Caco-2 (cell line): ENCODE data around the gene DNAJA4. TPM values are rescaled to one million over a fixed set of nuclear protein-coding genes. Genes with fewer than 3 reads are reported as not detected.

Source experiments
- BruUV-seq: library from RNA; stranded (reverse); fragments of 400-500 nt; replicated peaks from 2 replicates; lab custom pipeline; 2021; lab: Mats Ljungman, UMichigan
- CTCF ChIA-PET: fragments of 300-600 bp; sonication (Branson Sonifier 250); formaldehyde crosslinking; loops from one replicate; lab custom pipeline; 2022; ENCODE audit warnings: antibody characterized with exemption; lab: Charles Lee
- POLR2A ChIA-PET: fragments of 300-600 bp; sonication (Branson Sonifier 250); formaldehyde crosslinking; loops from one replicate; lab custom pipeline; 2022; ENCODE audit warnings: antibody characterized with exemption; lab: Charles Lee
- DNase-seq, 2 experiments: peaks; one replicate each; pipeline versions ENCODE4 v3.0.0 to v3.0.0-alpha.2; 2020 to 2022
- H3K27me3 ChIP-seq: replicated peaks from 2 replicates; pipeline ENCODE4 v1.6.0; 2011; ENCODE audit warnings: low read length; ENCODE audit not compliant: control insufficient read depth, insufficient read depth
- H3K36me3 ChIP-seq: 2 replicates; pipeline ENCODE4 v1.5.1; 2011; ENCODE audit warnings: low read length; ENCODE audit not compliant: control insufficient read depth, insufficient read depth
- H3K4me1 ChIP-seq: fragments of 250-450 bp; sonication (Bioruptor Pico); 2 replicates; pipeline ENCODE4 v1.5.1; 2020; ENCODE audit warnings: mild to moderate bottlenecking
- H3K4me3 ChIP-seq: 2 replicates; pipeline ENCODE4 v1.5.1; 2011; ENCODE audit warnings: low read depth, mild to moderate bottlenecking, control low read depth, low read length
- H3K9me3 ChIP-seq: fragments of 250-450 bp; sonication (Bioruptor Pico); 2 replicates; pipeline ENCODE4 v1.5.1; 2020; ENCODE audit warnings: mild to moderate bottlenecking, moderate library complexity
- H3K27ac Mint-ChIP-seq: one replicate; pipeline ENCODE4 v1.8.0; 2022; ENCODE audit warnings: mixed read lengths; ENCODE audit not compliant: unreplicated experiment
- H3K27me3 Mint-ChIP-seq: one replicate; pipeline ENCODE4 v1.8.0; 2022; ENCODE audit warnings: mixed read lengths; ENCODE audit not compliant: insufficient read depth, unreplicated experiment
- H3K36me3 Mint-ChIP-seq: one replicate; pipeline ENCODE4 v1.8.0; 2022; ENCODE audit warnings: mild to moderate bottlenecking, mixed read lengths; ENCODE audit not compliant: insufficient read depth, unreplicated experiment
- H3K4me1 Mint-ChIP-seq: one replicate; pipeline ENCODE4 v1.8.0; 2022; ENCODE audit warnings: low read depth, mixed read lengths; ENCODE audit not compliant: unreplicated experiment
- H3K4me3 Mint-ChIP-seq: one replicate; pipeline ENCODE4 v1.8.0; 2022; ENCODE audit warnings: mild to moderate bottlenecking, moderate library complexity, mixed read lengths; ENCODE audit not compliant: unreplicated experiment
- H3K9me3 Mint-ChIP-seq: one replicate; pipeline ENCODE4 v1.8.0; 2022; ENCODE audit warnings: mixed read lengths; ENCODE audit not compliant: unreplicated experiment
- intact Hi-C: fragments of 100-400 bp; cut with micrococcal nuclease; formaldehyde crosslinking; loops from one replicate; pipeline ENCODE4 v1.10.0; 2022; ENCODE audit not compliant: unreplicated experiment
- total RNA-seq: library from RNA; stranded (reverse); gene quantifications from 2 replicates; pipeline ENCODE4 v1.2.3, GENCODE V29; 2022
- TF ChIP-seq, protein P1 (sequence below), 2 experiments: fragments of 200-600 bp in 1 of 2; IDR thresholded peaks; 1 replicate in 1 of 2; 2 replicates in 1 of 2; pipeline versions ENCODE4 v1.5.1 to v1.8.0; 2011 to 2022; ENCODE audit warnings: antibody characterized with exemption in 1 of 2, control low read depth in 1 of 2, inconsistent platforms in 1 of 2, low read depth in 1 of 2, low read length in 1 of 2, mild to moderate bottlenecking in 1 of 2, moderate library complexity in 1 of 2; ENCODE audit not compliant: insufficient read depth in 1 of 2, severe bottlenecking in 1 of 2, unreplicated experiment in 1 of 2

Gene DNAJA4
- total RNA-seq, 1 experiment from 2014 or later = 1.1 TPM

DNA sequence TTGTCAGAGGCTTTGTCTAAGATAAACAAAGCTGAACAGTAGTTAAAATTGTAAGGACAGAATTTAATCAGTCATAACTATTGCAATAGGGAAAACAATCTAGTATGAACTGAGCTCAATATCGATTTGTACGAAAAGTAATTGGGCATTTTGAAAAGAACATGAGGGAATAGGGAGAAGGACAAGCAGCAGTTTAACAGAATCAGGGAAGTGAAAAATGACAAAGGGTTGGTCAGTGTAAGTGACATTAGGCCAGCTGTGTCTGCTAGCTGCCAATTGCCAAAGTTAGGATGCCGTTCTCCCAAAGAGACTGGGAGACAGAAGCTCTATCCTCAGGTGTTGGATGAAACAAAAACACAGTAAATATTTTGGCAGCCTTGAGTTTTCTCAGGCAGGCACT, 3.3 kb upstream of the DNAJA4 start:
- no peak overlapping the region for H3K4me3 Mint-ChIP-seq
- intact Hi-C loops = no loop called here
- ChIA-PET CTCF (no interaction called here), POLR2A (no interaction called here)
- no peaks in the 10 kb centered on the region for H3K9me3 Mint-ChIP-seq
- no peaks in the 10 kb centered on the region for H3K36me3 Mint-ChIP-seq
- no TSS peak for BruUV-seq
- no peaks in the 10 kb centered on the region for H3K36me3 ChIP-seq
- H3K9me3 ChIP-seq = no peaks in the 10 kb centered on the region
- H3K27me3 ChIP-seq = no peaks in the 10 kb centered on the region; the same call in 1 of the 2 replicates
- DNase-seq = no peak
- no peak overlapping the region for H3K27ac Mint-ChIP-seq
- H3K4me1 Mint-ChIP-seq = peaks cover 5% of the 10 kb centered on the region
- no peak overlapping the region for H3K4me3 ChIP-seq
- TF ChIP-seq, protein P1, sequence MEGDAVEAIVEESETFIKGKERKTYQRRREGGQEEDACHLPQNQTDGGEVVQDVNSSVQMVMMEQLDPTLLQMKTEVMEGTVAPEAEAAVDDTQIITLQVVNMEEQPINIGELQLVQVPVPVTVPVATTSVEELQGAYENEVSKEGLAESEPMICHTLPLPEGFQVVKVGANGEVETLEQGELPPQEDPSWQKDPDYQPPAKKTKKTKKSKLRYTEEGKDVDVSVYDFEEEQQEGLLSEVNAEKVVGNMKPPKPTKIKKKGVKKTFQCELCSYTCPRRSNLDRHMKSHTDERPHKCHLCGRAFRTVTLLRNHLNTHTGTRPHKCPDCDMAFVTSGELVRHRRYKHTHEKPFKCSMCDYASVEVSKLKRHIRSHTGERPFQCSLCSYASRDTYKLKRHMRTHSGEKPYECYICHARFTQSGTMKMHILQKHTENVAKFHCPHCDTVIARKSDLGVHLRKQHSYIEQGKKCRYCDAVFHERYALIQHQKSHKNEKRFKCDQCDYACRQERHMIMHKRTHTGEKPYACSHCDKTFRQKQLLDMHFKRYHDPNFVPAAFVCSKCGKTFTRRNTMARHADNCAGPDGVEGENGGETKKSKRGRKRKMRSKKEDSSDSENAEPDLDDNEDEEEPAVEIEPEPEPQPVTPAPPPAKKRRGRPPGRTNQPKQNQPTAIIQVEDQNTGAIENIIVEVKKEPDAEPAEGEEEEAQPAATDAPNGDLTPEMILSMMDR (IDR thresholded peaks at IDR 0.05; ENCODE audit: insufficient read depth in 1 of 2, low read depth in 1 of 2, low read length in 1 of 2, severe bottlenecking in 1 of 2, unreplicated experiment in 1 of 2) = no peak
- H3K27me3 Mint-ChIP-seq = no peaks in the 10 kb centered on the region
- H3K4me1 ChIP-seq = no peaks in the 10 kb centered on the region

DNA sequence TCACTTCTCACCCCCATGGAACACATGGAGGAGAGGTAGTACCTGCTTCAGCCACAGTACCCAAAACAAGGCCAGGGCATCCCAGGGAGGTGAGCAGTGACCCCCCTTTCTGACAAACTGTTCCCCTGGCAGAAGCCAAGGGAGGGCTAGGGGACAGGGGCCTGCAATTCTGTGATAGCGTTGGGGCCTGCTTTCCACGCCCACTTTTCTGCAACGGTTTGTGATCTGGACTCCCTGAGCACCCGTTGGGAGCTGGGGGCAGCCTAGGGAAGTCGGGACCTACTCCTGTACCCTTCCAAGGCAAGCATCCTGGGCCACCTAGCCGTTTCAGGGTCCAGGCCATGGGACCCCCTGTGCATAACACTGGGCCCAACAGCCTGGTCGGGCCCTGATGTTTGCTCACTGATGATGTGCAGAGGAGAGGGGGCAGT, 996 bp upstream of the DNAJA4 start:
- Histone ChIP-seq H3K27me3 (no peaks in the 10 kb centered on the region; the same call in 1 of the 2 replicates), H3K36me3 (no peaks in the 10 kb centered on the region), H3K4me1 (no peaks in the 10 kb centered on the region), H3K9me3 (no peaks in the 10 kb centered on the region), H3K4me3 (no peak overlapping the region)
- TF ChIP-seq, protein P1 (IDR thresholded peaks at IDR 0.05; ENCODE audit: insufficient read depth in 1 of 2, low read depth in 1 of 2, low read length in 1 of 2, severe bottlenecking in 1 of 2, unreplicated experiment in 1 of 2) = no peak
- Mint-ChIP-seq H3K9me3 (no peaks in the 10 kb centered on the region), H3K27me3 (no peaks in the 10 kb centered on the region), H3K36me3 (no peaks in the 10 kb centered on the region), H3K4me3 (peak overlapping the region; percentile 45), H3K27ac (no peak overlapping the region), H3K4me1 (peaks cover 5% of the 10 kb centered on the region)
- ChIA-PET CTCF (no interaction called here), POLR2A (no interaction called here)
- intact Hi-C loops = no loop called here
- BruUV-seq = no TSS peak
- no peak for DNase-seq

DNA sequence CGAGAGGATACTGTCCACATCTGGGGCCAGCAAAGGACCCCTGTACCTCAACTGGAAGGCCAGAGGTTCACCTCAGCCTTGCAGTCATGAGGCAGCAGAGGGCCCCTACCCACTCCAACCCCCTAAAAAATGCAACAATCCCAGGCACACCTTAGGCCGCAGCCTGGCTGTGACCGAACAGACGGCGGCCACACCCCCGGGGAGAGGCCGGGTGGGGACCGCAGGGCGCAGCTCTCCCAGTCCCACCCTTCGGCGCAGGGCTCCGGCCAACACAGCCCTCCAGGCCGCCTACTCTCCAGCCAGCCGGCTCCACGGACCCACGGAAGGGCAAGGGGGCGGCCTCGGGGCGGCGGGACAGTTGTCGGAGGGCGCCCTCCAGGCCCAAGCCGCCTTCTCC, 457 bp upstream of the DNAJA4 start:
- no peaks in the 10 kb centered on the region for H3K9me3 Mint-ChIP-seq
- no peak for DNase-seq
- POLR2A ChIA-PET = no interaction called here
- no peak overlapping the region for H3K4me3 ChIP-seq
- H3K27ac Mint-ChIP-seq = no peak overlapping the region
- no TSS peak for BruUV-seq
- CTCF ChIA-PET = no interaction called here
- H3K4me1 Mint-ChIP-seq = peaks cover 5% of the 10 kb centered on the region
- TF ChIP-seq, protein P1 (IDR thresholded peaks at IDR 0.05; ENCODE audit: insufficient read depth in 1 of 2, low read depth in 1 of 2, low read length in 1 of 2, severe bottlenecking in 1 of 2, unreplicated experiment in 1 of 2) = no peak
- no peaks in the 10 kb centered on the region for H3K27me3 Mint-ChIP-seq
- no peaks in the 10 kb centered on the region for H3K36me3 Mint-ChIP-seq
- H3K36me3 ChIP-seq = no peaks in the 10 kb centered on the region
- H3K27me3 ChIP-seq = no peaks in the 10 kb centered on the region; the same call in 1 of the 2 replicates
- peak overlapping the region; percentile 45 for H3K4me3 Mint-ChIP-seq
- H3K4me1 ChIP-seq = no peaks in the 10 kb centered on the region
- intact Hi-C loops = no loop called here
- H3K9me3 ChIP-seq = no peaks in the 10 kb centered on the region
